ENCODE measurements around the gene OR7C1.
A peak's percentile ranks its signal among the peaks of the same experiment; 100 is the strongest.
"Not testable (repeated sequence)": the region's sequence is repeated elsewhere in the genome, so short reads cannot be mapped to it uniquely, and the experiment has no call there.

The OR7C1 gene

DNA sequence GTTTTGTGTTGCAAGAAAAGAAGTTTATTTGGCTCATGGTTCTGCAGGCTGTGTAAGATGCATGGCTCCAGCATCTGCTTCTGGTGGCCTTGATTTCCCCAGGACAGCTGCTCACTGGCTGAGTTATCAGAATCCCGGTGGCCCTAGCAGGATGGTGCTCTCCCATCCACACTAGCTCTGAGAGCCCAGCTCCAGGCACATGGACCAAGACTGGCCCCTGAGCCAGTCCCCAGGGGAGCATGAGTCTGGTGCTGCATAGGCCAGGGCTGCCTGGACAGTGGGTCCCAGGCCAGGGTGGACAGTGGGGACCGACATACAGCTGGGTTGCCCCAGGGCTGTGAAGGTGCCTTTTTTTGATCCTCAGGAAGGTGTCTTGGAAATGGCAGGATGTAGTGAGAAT is 67.0 kb downstream of the OR7C1 start:
- H3K27me3 Mint-ChIP-seq: no peaks in the 10 kb centered on the region
- peaks cover 76% of the 10 kb centered on the region for H3K4me1 Mint-ChIP-seq (ENCODE audit: low read depth)
- peaks cover 10% of the 10 kb centered on the region for H3K9me3 Mint-ChIP-seq
- intact Hi-C loops (cut with micrococcal nuclease): no loop called here
- H3K36me3 Mint-ChIP-seq (ENCODE audit: low read depth): peaks cover 100% of the 10 kb centered on the region
- H3K27ac Mint-ChIP-seq: no peak overlapping the region
- no peak overlapping the region for H3K4me3 Mint-ChIP-seq

DNA sequence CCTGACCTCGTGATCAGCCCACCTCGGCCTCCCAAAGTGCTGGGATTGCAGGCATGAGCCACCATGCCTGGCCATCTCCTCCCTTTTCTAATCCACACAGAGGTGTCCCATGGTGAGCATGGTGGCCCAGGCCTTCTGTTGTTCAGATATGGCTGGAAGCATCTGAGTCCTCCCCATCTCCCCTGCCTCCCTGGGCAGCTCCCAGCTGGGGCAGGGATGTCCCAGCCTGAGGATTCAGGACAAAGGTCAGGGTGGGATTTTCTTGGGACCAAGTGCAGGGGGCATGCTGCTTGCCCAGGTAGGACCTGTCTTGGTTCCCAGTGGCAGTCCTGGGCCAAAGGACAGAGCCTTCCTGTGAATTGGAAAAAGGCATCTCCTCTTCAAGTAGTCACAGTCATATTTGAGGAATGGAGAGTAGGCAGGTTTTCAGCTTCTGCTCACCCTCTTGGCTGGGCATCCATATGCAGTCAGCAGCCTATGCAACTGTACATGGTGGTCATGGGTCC is 67.5 kb downstream of the OR7C1 start:
- no peaks in the 10 kb centered on the region for H3K27me3 Mint-ChIP-seq

DNA sequence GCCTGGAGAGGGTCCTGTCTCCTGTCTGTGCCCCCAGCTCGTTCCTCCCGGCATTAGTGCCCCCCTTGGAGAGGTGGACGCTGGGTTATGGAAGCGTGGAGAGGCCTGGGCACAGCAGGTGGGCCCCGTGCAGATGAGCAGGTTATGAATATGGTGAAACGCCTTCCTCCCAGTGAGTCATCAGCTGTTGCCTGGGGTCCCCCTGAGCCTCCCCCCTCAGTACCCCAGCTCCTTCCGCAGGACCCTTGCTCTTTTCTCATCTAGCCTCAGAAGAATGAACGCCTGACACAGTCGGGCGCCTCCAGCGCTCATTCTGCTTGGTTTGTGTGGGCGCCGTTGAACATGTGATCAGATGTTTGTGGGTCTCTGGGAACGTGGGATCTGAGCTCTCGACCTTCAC is 69.1 kb downstream of the OR7C1 start:
- H3K4me1 Mint-ChIP-seq (ENCODE audit: low read depth): peaks cover 66% of the 10 kb centered on the region
- H3K27me3 Mint-ChIP-seq; intact Hi-C loops (cut with micrococcal nuclease); H3K4me3 Mint-ChIP-seq; H3K9me3 Mint-ChIP-seq: not testable (repeated sequence)
- H3K36me3 Mint-ChIP-seq (ENCODE audit: low read depth): peaks cover 100% of the 10 kb centered on the region
- peak overlapping the region; percentile 74 for H3K27ac Mint-ChIP-seq

More for the DNA sequence above, 67.5 kb downstream of the OR7C1 start:
- Mint-ChIP-seq H3K27ac (no peak overlapping the region), H3K4me1 (ENCODE audit: low read depth) (peaks cover 75% of the 10 kb centered on the region), H3K4me3 (no peak overlapping the region), H3K36me3 (ENCODE audit: low read depth) (peaks cover 100% of the 10 kb centered on the region), H3K9me3 (peaks cover 10% of the 10 kb centered on the region)
- intact Hi-C loops (cut with micrococcal nuclease): no loop called here

DNA sequence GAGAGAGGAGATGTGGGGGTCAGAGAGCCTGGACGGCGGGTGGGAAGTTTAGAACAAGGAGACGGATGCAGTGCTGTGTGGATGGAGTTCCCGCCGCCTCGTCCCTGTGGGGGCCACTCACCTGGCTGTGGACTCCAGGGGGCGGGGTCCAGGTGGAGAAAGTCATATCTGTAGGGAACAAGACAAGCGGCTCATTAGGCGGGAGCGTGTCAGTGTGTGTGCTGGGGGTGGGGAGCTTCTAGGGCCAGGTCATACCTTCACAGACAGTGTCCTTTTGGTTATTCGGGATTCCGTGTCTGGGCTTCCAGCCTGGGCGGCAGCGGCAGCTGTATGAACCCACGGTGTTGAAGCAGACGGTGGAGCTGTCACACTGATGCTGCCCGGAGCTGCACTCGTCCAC is 69.6 kb downstream of the OR7C1 start:
- peak overlapping the region; percentile 74 for H3K27ac Mint-ChIP-seq
- H3K4me3 Mint-ChIP-seq; H3K27me3 Mint-ChIP-seq; H3K9me3 Mint-ChIP-seq; intact Hi-C loops (cut with micrococcal nuclease): not testable (repeated sequence)
- peaks cover 100% of the 10 kb centered on the region for H3K36me3 Mint-ChIP-seq (ENCODE audit: low read depth)
- peaks cover 70% of the 10 kb centered on the region for H3K4me1 Mint-ChIP-seq (ENCODE audit: low read depth)

DNA sequence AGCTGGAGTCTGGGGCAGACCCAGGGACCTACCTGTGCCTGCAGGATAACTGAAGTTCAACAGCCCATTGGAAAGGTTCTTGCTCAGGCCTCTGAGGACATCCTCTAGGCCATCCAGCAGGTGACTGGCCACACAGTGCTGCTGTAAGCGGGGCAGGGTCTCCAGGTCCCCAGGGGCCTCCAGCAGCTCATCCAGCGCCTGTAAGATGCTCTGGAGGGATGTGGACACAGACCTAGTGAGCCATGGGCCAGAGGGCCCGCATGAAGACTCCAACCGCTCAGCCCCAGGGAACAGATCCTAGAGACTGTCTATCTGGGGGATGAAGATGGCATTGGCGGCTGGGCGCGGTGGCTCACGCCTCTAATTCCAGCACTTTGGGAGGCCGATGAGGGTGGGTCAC is 70.6 kb downstream of the OR7C1 start:
- Mint-ChIP-seq H3K4me1 (ENCODE audit: low read depth) (peaks cover 63% of the 10 kb centered on the region), H3K27ac (peak overlapping the region; percentile 74), H3K36me3 (ENCODE audit: low read depth) (peaks cover 100% of the 10 kb centered on the region), H3K27me3 (no peaks in the 10 kb centered on the region), H3K9me3 (peaks cover 10% of the 10 kb centered on the region), H3K4me3 (no peak overlapping the region)
- intact Hi-C loops (cut with micrococcal nuclease): no loop called here

DNA sequence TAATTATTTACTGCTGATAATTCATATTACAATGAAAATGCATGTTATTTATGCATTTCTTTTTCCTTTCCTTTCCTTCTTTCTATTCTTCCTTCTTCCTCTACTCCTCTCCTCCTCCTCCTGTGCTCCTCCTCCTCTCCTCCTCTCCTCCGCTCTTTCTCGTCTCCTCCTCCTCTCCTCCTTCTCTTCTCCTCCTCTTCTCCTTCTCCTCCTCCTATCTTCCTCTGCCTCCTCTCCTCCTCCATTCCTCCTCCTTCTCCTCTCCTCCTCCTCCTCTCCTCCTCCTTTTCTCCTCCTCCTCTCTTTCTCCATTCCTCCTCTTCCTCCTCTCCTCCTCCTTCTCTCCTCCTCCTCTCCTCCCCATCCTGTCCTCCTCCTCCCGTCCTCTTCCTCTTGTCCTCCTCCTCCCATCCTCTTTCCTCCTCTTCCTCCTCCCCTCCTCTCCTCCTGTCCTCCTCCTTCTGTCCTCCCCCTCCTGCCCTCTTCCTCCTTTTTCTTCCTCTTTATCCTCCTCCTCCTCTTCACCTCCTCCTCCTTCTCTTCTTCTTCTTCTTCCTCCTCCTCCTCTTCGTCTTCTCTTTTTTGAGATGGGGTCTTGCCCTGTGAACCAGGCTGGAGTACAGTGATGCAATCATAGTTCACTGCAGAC is 71.4 kb downstream of the OR7C1 start:
- intact Hi-C loops (cut with micrococcal nuclease): no loop called here
- Mint-ChIP-seq H3K4me3 (no peak overlapping the region), H3K4me1 (ENCODE audit: low read depth) (peaks cover 56% of the 10 kb centered on the region), H3K27ac (peak overlapping the region; percentile 68), H3K9me3 (peaks cover 10% of the 10 kb centered on the region), H3K36me3 (ENCODE audit: low read depth) (peaks cover 97% of the 10 kb centered on the region), H3K27me3 (no peaks in the 10 kb centered on the region)

DNA sequence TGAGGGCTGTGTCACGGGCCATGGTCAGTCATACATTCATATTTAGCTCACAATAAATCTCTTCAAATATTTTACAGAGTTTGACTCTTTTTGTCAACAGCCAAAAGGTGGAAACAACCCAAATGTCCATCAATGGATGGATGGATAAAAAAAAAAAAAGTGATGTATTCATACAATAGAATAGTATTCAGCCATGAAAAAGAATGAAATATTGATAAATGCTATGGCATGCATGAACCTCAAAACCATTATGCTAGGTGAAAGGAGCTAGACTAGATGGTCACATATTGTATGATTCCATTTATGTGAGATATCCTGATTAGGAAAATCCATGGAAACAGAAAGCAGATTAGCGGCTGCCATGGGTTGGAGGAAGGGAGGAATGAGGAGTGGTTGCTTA is 72.9 kb downstream of the OR7C1 start:
- peaks cover 10% of the 10 kb centered on the region for H3K9me3 Mint-ChIP-seq
- no peak overlapping the region for H3K27ac Mint-ChIP-seq
- H3K27me3 Mint-ChIP-seq: no peaks in the 10 kb centered on the region
- intact Hi-C loops (cut with micrococcal nuclease): no loop called here
- H3K4me3 Mint-ChIP-seq: no peak overlapping the region
- H3K4me1 Mint-ChIP-seq (ENCODE audit: low read depth): peaks cover 41% of the 10 kb centered on the region
- peaks cover 96% of the 10 kb centered on the region for H3K36me3 Mint-ChIP-seq (ENCODE audit: low read depth)

DNA sequence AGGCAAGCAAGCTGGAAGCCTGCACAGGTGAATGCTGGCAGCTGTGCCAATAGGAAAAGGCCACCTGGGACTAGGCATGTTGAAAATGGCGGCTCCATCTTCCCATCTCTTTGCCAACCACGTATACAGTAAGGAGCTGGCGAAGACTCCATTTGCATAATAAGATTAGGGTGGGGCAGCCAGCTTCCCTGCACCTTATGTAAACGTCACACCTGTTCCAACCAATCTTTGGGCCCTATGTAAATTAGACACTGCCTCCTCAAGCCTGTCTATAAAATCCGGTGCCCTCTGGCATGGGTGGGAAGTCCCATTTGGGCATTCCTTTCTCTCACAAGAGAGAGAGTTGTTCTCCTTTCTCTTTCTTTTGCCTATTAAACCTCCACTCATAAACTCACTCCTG is 73.4 kb downstream of the OR7C1 start:
- intact Hi-C loops (cut with micrococcal nuclease): no loop called here
- Mint-ChIP-seq H3K27me3 (no peaks in the 10 kb centered on the region), H3K27ac (no peak overlapping the region), H3K9me3 (peaks cover 10% of the 10 kb centered on the region), H3K4me1 (ENCODE audit: low read depth) (peaks cover 36% of the 10 kb centered on the region), H3K36me3 (ENCODE audit: low read depth) (peaks cover 96% of the 10 kb centered on the region), H3K4me3 (no peak overlapping the region)

DNA sequence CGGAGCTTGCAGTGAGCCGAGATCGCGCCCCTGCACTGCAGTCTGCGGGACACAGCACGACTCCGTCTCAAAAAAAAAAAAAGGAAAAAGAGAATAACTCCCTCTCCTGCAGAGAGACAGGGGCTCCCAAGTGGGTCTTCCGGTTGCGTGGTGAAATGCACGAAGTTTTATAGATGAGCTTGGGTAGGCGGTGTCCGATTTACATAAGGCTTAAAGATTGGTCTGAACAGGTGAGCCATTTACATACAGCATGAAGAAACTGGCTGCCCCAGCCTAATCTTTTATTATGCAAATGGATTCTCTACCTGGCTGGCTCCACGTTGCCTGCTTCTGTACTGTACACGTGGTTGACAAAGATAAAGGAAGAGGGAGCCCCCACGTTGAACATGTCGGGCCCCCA is 76.2 kb downstream of the OR7C1 start:
- no peak overlapping the region for H3K4me3 Mint-ChIP-seq
- intact Hi-C loops (cut with micrococcal nuclease): no loop called here
- H3K4me1 Mint-ChIP-seq (ENCODE audit: low read depth): peaks cover 14% of the 10 kb centered on the region
- peaks cover 4% of the 10 kb centered on the region for H3K9me3 Mint-ChIP-seq
- peaks cover 96% of the 10 kb centered on the region for H3K36me3 Mint-ChIP-seq (ENCODE audit: low read depth)
- H3K27me3 Mint-ChIP-seq: no peaks in the 10 kb centered on the region
- H3K27ac Mint-ChIP-seq: no peak overlapping the region

DNA sequence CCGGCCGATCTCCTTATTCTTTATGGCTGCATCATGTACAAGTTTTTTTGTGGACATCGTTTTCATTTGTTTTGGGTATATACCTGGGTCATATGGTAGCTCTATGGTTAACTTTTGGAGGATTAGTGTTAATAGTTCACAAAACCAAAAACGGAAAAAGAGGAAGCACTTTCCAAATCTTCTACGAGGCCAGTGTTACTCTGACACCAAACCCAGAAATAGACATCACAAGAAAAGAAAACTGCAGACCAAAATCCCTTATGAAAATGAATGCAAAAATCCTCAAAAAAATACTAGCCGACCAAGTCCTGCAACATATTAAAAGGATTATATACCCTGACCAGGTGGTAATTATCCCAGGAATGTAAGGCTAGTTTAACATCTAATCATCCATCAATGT is 86.4 kb downstream of the OR7C1 start:
- Mint-ChIP-seq H3K4me3 (no peak overlapping the region), H3K36me3 (ENCODE audit: low read depth) (peaks cover 83% of the 10 kb centered on the region)
- intact Hi-C loops (cut with micrococcal nuclease): no loop called here

More for the DNA sequence above, 86.4 kb downstream of the OR7C1 start:
- H3K27ac Mint-ChIP-seq: no peak overlapping the region
- no peaks in the 10 kb centered on the region for H3K9me3 Mint-ChIP-seq
- no peaks in the 10 kb centered on the region for H3K4me1 Mint-ChIP-seq (ENCODE audit: low read depth)
- no peaks in the 10 kb centered on the region for H3K27me3 Mint-ChIP-seq
